Activated naive CD4-positive, alpha-beta T cell treated with Interleukin-2 at 50 U/mL for 16 hours (primary cell): ENCODE measurements around the gene CTNND2.

ENCODE experiments used
- DNase-seq: peaks from one replicate; pipeline ENCODE4 v3.0.0-alpha.2; 2020

CTNND2 gene

DNA sequence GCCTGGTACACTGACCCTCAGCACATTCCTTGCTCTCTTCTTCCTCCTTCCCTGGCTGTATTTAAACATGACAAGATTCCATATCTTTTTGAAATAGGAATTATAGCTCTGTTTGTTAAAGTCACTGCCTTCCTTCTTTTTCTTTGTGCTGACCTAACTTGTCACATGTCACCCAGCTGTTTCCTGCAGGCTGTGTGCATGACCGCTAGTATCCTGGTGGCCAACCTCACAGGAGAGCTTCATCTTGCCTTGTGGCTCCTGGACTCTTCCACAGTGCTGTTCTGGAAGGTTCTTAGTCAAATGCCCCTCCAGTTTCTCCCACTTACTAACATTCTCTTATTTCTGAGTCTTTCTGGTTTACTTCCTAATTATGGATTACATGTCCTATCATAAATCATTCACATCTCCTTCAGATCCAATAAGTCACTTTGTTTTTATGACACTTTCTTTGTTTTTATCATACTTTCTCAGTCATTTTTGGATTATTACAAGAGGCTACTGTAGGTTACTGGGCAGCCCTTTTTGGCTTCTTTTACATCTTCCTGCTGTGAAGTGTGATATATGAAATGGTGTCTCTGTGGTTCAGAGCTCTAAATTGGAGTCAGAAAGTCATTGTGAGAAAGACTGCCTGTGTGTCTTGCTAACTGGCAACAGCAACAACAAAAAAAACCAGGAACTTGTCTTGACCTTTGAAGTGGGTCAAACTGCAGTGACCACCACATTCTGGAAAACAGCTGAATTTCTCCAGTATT, 679.6 kb downstream of the CTNND2 start:
- DNase-seq: no peak

- DNase-seq: no peak
Observed at GRCh38 chr5:11222169-11222568, 682.1 kb downstream of the CTNND2 start.

- no peak for DNase-seq
Observed at GRCh38 chr5:11214864-11215644, 689.2 kb downstream of the CTNND2 start.

DNA sequence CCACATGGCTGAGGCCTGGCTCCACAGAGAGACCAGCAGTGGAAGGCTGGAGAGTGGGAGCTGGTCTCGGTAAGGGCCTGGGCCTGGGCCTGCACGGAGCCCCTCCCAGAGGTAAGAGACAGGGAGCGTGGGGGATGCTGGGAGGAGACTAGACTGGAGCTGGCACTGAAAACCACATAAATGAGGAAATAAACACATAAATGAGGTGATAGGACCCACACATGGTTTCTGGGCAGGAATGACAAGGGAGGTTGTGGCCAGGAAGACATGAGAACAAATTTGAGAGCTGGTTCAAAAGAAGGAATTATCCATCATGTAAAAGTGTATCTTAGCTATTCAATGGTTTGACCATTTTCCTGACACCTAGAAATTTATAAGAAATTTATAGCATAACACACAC, 691.5 kb downstream of the CTNND2 start:
- DNase-seq: no peak

DNA sequence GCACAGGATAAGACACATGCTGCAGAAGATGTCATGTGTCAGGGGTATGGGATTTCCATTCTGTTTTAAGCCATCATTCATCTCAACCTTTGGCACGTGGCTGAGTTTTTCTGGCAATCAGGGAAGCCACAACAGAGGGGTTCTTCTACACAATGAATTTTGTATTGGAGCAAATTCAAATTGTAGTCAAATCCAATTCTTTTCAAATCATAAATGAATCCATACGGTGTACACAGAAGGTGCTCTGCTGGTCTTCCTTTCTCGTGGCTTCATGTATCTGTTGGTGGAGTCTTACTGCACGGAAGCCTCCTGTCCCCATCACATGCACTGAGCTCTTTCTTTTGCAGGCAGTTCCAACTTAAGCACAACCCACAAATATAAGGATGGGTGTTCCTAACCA, 706.5 kb downstream of the CTNND2 start:
- no peak for DNase-seq

- DNase-seq: no peak
Observed at GRCh38 chr5:11191673-11192072, 712.6 kb downstream of the CTNND2 start.

- no peak for DNase-seq
Observed at GRCh38 chr5:11182441-11183080, 721.7 kb downstream of the CTNND2 start.

- DNase-seq: no peak
Observed at GRCh38 chr5:11181940-11182339, 722.3 kb downstream of the CTNND2 start.

- DNase-seq: no peak
Observed at GRCh38 chr5:11180890-11181289, 723.4 kb downstream of the CTNND2 start.

DNA sequence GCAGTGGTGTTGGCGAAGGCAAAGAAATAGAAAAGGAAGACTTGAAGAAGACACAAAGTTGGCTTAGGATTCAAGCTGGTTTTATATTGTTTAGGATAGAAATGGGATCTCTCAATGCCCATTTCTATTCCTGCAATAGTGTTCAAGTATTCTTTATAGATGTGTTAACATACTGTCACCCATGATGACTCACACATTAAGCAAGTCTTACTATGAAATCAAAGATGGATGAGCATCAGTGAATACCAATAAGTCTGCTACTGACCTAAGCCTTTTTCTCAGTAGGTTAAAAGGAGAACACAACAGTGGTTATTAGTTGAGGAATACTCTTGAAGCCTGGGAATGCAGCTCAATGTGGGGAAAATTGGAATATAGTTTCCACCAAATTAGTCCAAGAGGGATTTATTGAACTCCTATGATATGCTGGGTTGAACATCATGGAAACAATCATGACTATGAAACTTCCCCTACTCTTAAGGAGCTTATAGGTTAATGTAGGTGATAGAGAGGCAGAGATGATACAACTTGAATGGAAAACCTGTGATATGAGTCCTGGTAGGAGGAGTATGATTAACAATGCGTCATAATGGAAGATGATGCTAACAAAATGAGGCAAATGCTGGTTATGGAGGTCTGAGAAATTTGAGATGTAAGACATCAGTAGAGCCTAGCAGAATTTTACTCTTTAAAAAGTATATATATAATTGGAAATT, 726.1 kb downstream of the CTNND2 start:
- no peak for DNase-seq

DNA sequence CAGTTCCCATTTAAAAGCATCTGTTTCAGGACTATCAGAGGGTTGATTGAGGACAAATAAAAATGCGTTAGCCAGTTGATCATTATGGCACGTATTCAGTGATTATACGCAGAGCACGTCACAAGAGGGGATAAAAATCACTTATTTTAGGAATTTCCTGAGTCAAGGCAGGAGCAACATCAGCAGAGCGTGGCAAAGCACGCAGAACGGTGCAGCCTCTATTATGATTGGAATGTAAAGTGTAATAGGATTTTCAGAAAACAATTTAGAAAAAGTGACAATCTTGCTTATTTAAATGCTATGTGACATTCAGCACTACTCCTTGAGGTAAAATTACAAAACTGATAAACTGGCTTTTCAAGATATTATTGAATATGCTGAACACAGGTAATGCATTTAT, 729.7 kb downstream of the CTNND2 start:
- DNase-seq: no peak

- DNase-seq: no peak
Observed at GRCh38 chr5:11172484-11172883, 731.8 kb downstream of the CTNND2 start.

GRCh38 chr5:11171236-11171635, 733.0 kb downstream of the CTNND2 start:
- DNase-seq: no peak

GRCh38 chr5:11166923-11167322, 737.3 kb downstream of the CTNND2 start:
- no peak for DNase-seq

GRCh38 chr5:11164531-11165294, 739.5 kb downstream of the CTNND2 start:
- no peak for DNase-seq

GRCh38 chr5:11157132-11157531, 747.1 kb downstream of the CTNND2 start:
- no peak for DNase-seq

GRCh38 chr5:11153670-11154382, 750.4 kb downstream of the CTNND2 start:
- no peak for DNase-seq

- DNase-seq: no peak
Observed at GRCh38 chr5:11152368-11152767, 751.9 kb downstream of the CTNND2 start.

DNA sequence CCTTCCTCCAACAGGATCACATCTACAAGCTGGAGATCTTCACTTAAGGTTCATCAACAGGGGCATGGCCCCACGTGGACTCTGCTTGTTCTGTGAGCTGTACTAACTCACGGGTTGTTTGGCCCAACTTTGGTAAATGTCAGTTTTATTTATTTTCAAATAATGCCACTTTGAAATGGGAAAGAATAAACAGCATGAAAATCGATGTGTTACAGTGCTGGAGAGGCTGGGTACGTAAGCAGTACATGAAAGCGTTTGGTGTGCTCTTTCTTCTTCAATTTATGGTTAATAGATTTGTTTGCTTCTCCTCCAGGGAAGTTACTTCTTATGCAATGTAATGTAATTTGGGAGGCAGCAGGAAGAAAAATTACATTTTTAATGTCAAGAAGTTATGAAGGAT, 753.3 kb downstream of the CTNND2 start:
- DNase-seq: no peak

GRCh38 chr5:11148810-11149539, 755.3 kb downstream of the CTNND2 start:
- no peak for DNase-seq

DNA sequence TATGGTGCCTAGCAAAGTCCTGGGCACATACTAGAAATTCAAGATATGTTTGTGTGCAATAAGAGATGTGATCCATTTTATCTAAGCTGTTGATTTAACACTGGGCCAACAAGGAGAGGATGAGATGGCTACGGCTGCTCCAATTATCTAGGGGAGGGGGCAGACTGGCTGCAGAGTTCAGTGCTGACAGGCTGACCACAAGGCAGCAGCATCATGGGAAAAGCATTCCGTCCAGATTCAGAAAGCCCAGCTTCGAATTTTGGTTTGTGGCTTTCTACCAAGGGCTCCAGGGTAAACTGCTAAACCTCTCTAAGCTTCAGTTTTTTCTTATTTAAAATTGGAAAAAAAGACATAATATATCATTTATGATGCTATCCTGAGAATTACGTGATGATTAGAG, 758.1 kb downstream of the CTNND2 start:
- DNase-seq: no peak
